ENCODE results near the gene CHCHD3. TPM values are rescaled to one million over a fixed set of nuclear protein-coding genes. Genes with fewer than 3 reads are reported as not detected.

The CHCHD3 gene
- polyA plus RNA-seq, 3 donors: 30.5 to 56.7 (median 48.8) TPM

- no peak overlapping the region for H3K4me2 ChIP-seq (replicated peaks; ENCODE audit: extremely low read depth, low read length, poor library complexity, severe bottlenecking)
- no peak for TF ChIP-seq CTCF (IDR thresholded peaks at IDR 0.05)
- WGBS (ENCODE audit: insufficient coverage): no CpG with 5 or more reads among the region's 4 CpGs
- no peak overlapping the region for H3K4me3 Mint-ChIP-seq
- no peaks in the 10 kb centered on the region for H3K79me2 ChIP-seq (ENCODE audit: insufficient read depth, low read length)
- peaks cover 0 to 2% (median 0%) of the 10 kb centered on the region in 7 donors for H3K9me3 Mint-ChIP-seq
- peaks cover 17 to 20% of the 10 kb centered on the region in 2 donors for H3K36me3 Mint-ChIP-seq
- no peaks in the 10 kb centered on the region for H3K4me1 Mint-ChIP-seq
- H3K4me3 ChIP-seq (replicated peaks in 1 of 3; ENCODE audit: low read depth in 2 of 3, low read length in 3 of 3): no peak overlapping the region
- no peak overlapping the region for H3K9ac ChIP-seq (ENCODE audit: insufficient read depth, low read length, poor library complexity, severe bottlenecking)
- intact Hi-C loops (cut with micrococcal nuclease): no loop called here
- no peak overlapping the region for H3K27ac ChIP-seq (ENCODE audit: low read depth in 1 of 2, low read length in 2 of 2)
- no peaks in the 10 kb centered on the region for H3K4me1 ChIP-seq (ENCODE audit: control insufficient read depth in 1 of 2, insufficient read depth in 2 of 2, low read length in 2 of 2)
- H3K27me3 Mint-ChIP-seq (ENCODE audit: low read depth in 3 of 3): no peaks in the 10 kb centered on the region
- H3K27ac Mint-ChIP-seq: no peak overlapping the region
- H3K27me3 ChIP-seq (ENCODE audit: control insufficient read depth in 2 of 2, insufficient read depth in 2 of 2, low read length in 2 of 2): no peaks in the 10 kb centered on the region
- no peak overlapping the region for H2AFZ ChIP-seq (ENCODE audit: insufficient read depth, low read depth, low read length, poor library complexity, severe bottlenecking)
- H3K9me3 ChIP-seq (replicated peaks in 1 of 2; ENCODE audit: control insufficient read depth in 1 of 2, insufficient read depth in 1 of 2, low read length in 2 of 2): no peaks in the 10 kb centered on the region
- H4K20me1 ChIP-seq (ENCODE audit: insufficient read depth, low read length): no peaks in the 10 kb centered on the region
- no peak for DNase-seq
- H3K36me3 ChIP-seq (replicated peaks in 1 of 2; ENCODE audit: control insufficient read depth in 1 of 2, insufficient read depth in 2 of 2, low read length in 2 of 2): peaks cover 0 to 10% of the 10 kb centered on the region in 2 donors
These were observed 162.1 kb downstream of the CHCHD3 start for GRCh38 chr7:132919771-132920170.

GRCh38 chr7:132915647-132916046 lies 166.2 kb downstream of the CHCHD3 start:
- no peaks in the 10 kb centered on the region for H3K4me1 Mint-ChIP-seq
- intact Hi-C loops (cut with micrococcal nuclease): no loop called here
- no peak overlapping the region for H3K4me3 ChIP-seq (replicated peaks in 1 of 3; ENCODE audit: low read depth in 2 of 3, low read length in 3 of 3)
- no peaks in the 10 kb centered on the region for H3K4me1 ChIP-seq (ENCODE audit: control insufficient read depth in 1 of 2, insufficient read depth in 2 of 2, low read length in 2 of 2)
- H3K4me3 Mint-ChIP-seq: no peak overlapping the region
- no peaks in the 10 kb centered on the region for H3K79me2 ChIP-seq (ENCODE audit: insufficient read depth, low read length)
- H4K20me1 ChIP-seq (ENCODE audit: insufficient read depth, low read length): no peaks in the 10 kb centered on the region
- peaks cover 0 to 24% of the 10 kb centered on the region in 2 donors for H3K36me3 ChIP-seq (replicated peaks in 1 of 2; ENCODE audit: control insufficient read depth in 1 of 2, insufficient read depth in 2 of 2, low read length in 2 of 2)
- H3K36me3 Mint-ChIP-seq: peaks cover 24 to 29% of the 10 kb centered on the region in 2 donors
- no peaks in the 10 kb centered on the region for H3K27me3 ChIP-seq (ENCODE audit: control insufficient read depth in 2 of 2, insufficient read depth in 2 of 2, low read length in 2 of 2)
- no peak for DNase-seq
- no peaks in the 10 kb centered on the region for H3K9me3 ChIP-seq (replicated peaks in 1 of 2; ENCODE audit: control insufficient read depth in 1 of 2, insufficient read depth in 1 of 2, low read length in 2 of 2)
- no peaks in the 10 kb centered on the region for H3K27me3 Mint-ChIP-seq (ENCODE audit: low read depth in 3 of 3)
- TF ChIP-seq CTCF (IDR thresholded peaks at IDR 0.05): no peak
- peaks cover 0 to 3% (median 2%) of the 10 kb centered on the region in 7 donors for H3K9me3 Mint-ChIP-seq
- 100% methylated on average over 1 of the region's 2 CpGs for WGBS (ENCODE audit: insufficient coverage)
- no peak overlapping the region for H2AFZ ChIP-seq (ENCODE audit: insufficient read depth, low read depth, low read length, poor library complexity, severe bottlenecking)
- no peak overlapping the region for H3K9ac ChIP-seq (ENCODE audit: insufficient read depth, low read length, poor library complexity, severe bottlenecking)
- H3K4me2 ChIP-seq (replicated peaks; ENCODE audit: extremely low read depth, low read length, poor library complexity, severe bottlenecking): no peak overlapping the region
- no peak overlapping the region for H3K27ac ChIP-seq (ENCODE audit: low read depth in 1 of 2, low read length in 2 of 2)
- H3K27ac Mint-ChIP-seq: no peak overlapping the region
